Measurements from ENCODE around the gene MYO5C.

The MYO5C gene, protein sequence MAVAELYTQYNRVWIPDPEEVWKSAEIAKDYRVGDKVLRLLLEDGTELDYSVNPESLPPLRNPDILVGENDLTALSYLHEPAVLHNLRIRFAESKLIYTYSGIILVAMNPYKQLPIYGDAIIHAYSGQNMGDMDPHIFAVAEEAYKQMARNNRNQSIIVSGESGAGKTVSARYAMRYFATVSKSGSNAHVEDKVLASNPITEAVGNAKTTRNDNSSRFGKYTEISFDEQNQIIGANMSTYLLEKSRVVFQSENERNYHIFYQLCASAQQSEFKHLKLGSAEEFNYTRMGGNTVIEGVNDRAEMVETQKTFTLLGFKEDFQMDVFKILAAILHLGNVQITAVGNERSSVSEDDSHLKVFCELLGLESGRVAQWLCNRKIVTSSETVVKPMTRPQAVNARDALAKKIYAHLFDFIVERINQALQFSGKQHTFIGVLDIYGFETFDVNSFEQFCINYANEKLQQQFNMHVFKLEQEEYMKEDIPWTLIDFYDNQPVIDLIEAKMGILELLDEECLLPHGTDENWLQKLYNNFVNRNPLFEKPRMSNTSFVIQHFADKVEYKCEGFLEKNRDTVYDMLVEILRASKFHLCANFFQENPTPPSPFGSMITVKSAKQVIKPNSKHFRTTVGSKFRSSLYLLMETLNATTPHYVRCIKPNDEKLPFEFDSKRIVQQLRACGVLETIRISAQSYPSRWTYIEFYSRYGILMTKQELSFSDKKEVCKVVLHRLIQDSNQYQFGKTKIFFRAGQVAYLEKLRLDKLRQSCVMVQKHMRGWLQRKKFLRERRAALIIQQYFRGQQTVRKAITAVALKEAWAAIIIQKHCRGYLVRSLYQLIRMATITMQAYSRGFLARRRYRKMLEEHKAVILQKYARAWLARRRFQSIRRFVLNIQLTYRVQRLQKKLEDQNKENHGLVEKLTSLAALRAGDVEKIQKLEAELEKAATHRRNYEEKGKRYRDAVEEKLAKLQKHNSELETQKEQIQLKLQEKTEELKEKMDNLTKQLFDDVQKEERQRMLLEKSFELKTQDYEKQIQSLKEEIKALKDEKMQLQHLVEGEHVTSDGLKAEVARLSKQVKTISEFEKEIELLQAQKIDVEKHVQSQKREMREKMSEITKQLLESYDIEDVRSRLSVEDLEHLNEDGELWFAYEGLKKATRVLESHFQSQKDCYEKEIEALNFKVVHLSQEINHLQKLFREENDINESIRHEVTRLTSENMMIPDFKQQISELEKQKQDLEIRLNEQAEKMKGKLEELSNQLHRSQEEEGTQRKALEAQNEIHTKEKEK (N-terminal part only)

DNA sequence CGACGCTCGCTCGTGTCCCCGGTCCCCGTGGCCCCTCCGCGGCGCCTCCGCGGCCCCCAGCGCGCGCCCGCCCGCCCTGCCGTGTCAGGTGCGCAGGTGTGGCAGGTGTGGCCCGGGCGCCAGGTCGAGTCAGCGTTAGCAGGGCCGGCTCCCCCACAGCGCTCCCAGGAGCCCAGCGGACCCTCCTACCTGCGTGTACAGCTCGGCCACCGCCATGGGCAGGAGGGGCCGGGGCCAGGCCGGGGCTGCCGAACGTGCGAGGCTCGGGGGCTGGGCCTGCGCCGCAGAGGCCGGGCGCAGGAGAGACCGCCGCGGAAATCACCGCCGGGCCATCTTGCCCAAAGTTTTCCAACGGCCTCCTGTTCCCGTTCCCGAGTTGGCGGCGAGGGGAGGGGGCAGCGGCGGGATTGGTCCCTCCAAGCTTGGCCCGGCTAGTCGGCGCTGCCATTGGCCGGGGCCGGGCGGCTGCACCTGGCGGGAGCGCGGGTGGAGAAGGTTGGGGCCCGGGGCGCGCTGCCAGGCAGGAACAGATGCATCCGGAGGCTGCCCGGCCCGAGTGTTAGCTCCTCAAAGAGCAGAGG lies at the start of gene MYO5C:
Gene MYO5C, minus strand, starts transcription at position 384 of the 581 bp plus-strand sequence. Its CDS starts 168 bp downstream, at position 216.
- DNase-seq, result peak; percentile 20

- no peak for DNase-seq
Measured at GRCh38 chr15:52344592-52344991, 49.0 kb upstream of the MYO5C start.

DNA sequence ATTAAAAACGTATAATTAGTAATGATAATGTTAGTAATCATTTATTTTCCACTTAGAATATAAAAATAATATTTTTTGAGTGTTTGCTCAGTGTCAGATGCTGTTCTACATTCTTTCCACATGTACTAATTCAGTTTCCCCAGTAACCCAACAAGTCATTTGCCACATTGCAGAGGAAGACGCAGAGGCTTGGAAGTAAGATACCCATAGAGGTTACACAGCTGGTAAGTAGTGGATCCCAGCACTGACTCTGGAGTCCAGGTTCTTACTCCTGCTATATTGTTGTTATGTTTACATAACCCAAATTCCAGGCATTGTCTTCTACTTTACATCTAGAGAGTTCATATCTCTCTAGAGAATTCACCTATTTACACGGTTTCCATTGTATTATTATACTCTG lies 48.2 kb upstream of the MYO5C start:
- no peak for DNase-seq

DNA sequence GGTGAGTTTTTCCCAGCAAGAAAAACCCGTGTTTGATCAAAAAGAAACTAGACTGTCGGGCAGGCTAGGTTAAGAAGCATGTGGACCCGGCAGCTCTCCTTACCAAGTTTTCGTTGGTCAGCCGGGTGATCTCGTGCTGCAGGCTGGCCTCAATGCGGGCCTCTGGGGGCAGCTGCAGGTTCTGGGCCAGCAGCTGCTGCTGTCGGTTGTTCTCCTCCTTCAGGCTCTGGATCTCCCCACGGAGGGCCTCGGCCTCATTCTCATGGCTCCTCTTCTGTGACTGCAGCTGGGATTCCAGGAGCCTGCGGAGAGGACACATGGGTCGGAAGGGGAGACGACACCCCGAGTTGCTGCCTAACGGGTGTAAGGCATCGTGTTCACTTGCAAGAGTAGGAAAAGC lies 44.5 kb upstream of the MYO5C start:
- no peak for DNase-seq

- DNase-seq, result no peak
Measured at GRCh38 chr15:52338891-52339290, 43.3 kb upstream of the MYO5C start.

- DNase-seq, result no peak
Measured at GRCh38 chr15:52338058-52338457, 42.5 kb upstream of the MYO5C start.

GRCh38 chr15:52337198-52337853 lies 41.7 kb upstream of the MYO5C start:
- DNase-seq, result no peak

DNA sequence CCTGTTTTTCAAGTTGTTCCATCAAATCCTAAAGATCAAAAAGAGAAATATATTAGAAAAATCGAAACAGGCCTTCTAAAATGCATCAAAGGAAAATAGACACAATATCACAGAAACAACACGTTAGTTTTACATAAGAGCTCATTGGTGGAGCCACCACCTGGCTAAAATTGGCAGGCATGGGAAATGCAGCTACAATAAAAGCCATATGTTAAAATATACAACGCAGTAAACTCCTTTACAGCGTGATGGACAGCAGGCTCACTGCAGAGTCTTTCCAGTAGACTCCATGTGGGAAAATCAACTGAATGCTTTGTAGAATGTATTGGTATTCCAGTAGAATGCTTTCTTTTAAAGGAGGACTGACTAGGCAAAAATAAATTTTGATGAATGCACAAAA lies 40.9 kb upstream of the MYO5C start:
- no peak for DNase-seq

- DNase-seq, result no peak
Measured at GRCh38 chr15:52334491-52335160, 39.0 kb upstream of the MYO5C start.

GRCh38 chr15:52331490-52332240 lies 36.1 kb upstream of the MYO5C start:
- no peak for DNase-seq

- no peak for DNase-seq
Measured at GRCh38 chr15:52329987-52330386, 34.4 kb upstream of the MYO5C start.

GRCh38 chr15:52329150-52329549 lies 33.5 kb upstream of the MYO5C start:
- no peak for DNase-seq

- DNase-seq, result no peak
Measured at GRCh38 chr15:52328680-52329079, 33.1 kb upstream of the MYO5C start.

GRCh38 chr15:52326756-52327155 lies 31.2 kb upstream of the MYO5C start:
- no peak for DNase-seq

GRCh38 chr15:52324109-52324508 lies 28.5 kb upstream of the MYO5C start:
- DNase-seq, result no peak

- no peak for DNase-seq
Measured at GRCh38 chr15:52318729-52319500, 23.3 kb upstream of the MYO5C start.

DNA sequence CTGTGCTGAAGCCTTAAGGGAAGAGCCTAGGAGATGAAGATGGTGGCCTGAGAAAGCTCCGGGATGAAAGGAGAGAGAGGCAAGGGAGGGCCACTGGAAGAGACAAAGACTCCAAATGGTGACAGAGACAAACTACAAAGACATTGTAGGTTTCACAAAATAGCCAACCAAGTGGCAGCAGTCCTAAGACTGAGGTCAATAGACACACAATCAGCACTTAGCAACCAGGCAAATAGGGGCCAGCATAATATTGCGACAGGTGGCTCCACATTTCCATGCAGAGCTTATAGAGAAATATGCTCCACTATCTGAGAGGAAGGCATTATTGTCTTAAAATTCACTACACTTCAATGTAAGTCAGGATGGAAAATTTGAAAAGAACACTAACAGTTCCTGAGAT lies 22.1 kb upstream of the MYO5C start:
- DNase-seq, result no peak

- no peak for DNase-seq
Measured at GRCh38 chr15:52317022-52317421, 21.4 kb upstream of the MYO5C start.

DNA sequence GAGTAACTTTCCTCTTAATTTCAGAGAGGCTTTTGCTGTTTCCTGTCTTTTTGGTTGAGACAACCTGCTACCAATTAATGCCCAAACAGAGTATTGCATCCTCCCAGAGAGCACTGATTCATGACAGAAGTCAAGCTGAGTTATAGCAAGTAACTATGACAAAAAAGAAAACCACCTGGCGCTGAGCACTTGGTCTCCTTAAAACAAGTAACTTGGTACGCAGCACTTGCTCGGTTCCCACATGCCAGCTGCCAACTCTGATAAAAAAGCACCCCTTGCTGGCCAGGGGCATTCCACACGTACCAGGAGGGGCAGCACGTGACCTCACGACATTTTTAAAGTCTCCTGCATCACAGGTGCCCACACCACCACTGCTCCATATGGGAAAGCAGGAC lies 13.5 kb upstream of the MYO5C start:
- DNase-seq, result no peak

All from NCI-H2107 (cell line).